Measurements from ENCODE around the gene KLHL22. TPM values are rescaled to one million over a fixed set of nuclear protein-coding genes. Genes with fewer than 3 reads are reported as not detected.

Gene KLHL22
- polyA plus RNA-seq, 4 donors, result 5.9 to 15.1 (median 8.6) TPM

DNA sequence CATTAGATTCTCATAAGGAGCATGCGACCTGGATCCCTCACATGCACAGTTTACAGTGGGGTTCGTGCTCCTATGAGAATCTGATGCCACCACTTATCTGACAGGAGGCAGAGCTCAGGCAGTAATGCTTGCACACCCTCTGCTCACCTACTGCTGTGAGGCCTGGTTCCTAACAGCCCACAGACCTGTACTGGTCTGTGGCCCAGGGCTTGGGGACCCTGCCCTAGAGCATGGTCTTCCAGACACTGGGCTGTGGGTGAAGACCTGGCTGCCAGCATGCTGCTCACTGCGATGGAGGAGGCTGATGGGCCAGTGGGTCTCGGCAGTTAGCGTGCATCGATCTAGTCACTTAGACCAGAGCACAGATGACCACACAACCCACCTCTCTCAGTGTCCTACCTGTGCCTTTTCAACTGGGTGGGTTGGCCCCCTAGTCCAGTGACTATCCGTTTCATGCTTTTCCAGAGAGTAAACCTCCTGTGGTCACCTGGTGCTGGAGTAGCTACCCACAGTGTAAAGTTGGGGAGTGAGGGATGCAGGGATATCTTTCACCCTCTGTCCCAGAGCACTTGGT is 32.9 kb upstream of the KLHL22 start:
- no peak for DNase-seq
- Histone ChIP-seq H3K4me1 (ENCODE audit: control insufficient read depth in 3 of 3, insufficient read depth in 2 of 3, low read depth in 1 of 3, low read length in 2 of 3) (peaks cover 5 to 32% (median 21%) of the 10 kb centered on the region in 3 donors), H3K27ac (ENCODE audit: low read depth in 1 of 3, low read length in 2 of 3) (no peak overlapping the region), H3K4me3 (ENCODE audit: low read depth in 1 of 3, low read length in 3 of 3) (no peak overlapping the region), H3K36me3 (ENCODE audit: control insufficient read depth in 3 of 3, insufficient read depth in 2 of 3, low read depth in 1 of 3, low read length in 3 of 3) (peaks cover 0 to 74% (median 6%) of the 10 kb centered on the region in 3 donors), H3K9me3 (ENCODE audit: control insufficient read depth in 2 of 2, insufficient read depth in 1 of 2, low read depth in 1 of 2, low read length in 1 of 2) (no peaks in the 10 kb centered on the region), H3K27me3 (ENCODE audit: control insufficient read depth in 3 of 3, insufficient read depth in 3 of 3, low read length in 3 of 3) (no peaks in the 10 kb centered on the region)
- WGBS, 3 donors, result 94 to 96% (median 96%) methylated on average over 7 of the region's 7 CpGs
- no peak for FAIRE-seq

DNA sequence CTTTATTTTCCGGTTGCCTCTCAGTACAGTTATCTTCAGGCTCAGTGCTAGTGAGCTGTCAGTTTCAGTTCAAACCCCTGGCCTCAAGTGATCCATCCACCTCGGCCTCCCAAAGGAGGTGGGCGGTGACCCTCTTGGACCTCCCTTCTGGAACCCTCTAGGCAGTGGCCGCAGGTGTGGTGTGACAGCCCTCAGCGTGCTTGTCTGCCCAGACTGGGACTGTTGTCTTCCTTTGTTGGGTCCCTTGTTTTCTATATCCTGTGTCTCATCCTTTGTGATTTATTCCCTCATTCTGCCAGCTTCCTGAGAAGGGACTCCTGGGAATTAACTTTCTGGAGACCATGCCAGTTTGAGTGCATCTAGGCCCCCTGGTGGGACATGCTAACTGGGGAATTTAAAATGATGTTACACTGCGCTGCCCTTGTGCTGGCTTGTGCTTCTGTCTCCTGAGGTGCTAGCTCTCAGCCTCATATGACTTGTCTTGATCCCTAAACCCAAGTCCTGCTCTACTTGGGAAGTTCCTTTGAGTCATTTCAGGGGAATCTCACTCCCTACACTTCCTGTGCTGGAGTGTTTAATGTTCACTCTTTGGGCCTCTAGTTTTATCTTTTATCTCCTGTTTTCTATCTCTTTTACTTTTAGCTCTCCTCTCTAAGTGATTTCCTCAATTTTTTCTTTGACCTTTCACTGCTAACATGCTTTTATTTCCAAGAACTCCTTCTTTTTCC is 31.2 kb upstream of the KLHL22 start:
- DNase-seq (no peak), FAIRE-seq (no peak)
- Histone ChIP-seq H3K27ac (ENCODE audit: low read depth in 1 of 3, low read length in 2 of 3) (peak overlapping the region in 1 of 3 donors; percentile 14), H3K27me3 (ENCODE audit: control insufficient read depth in 3 of 3, insufficient read depth in 3 of 3, low read length in 3 of 3) (no peaks in the 10 kb centered on the region), H3K9me3 (ENCODE audit: control insufficient read depth in 2 of 2, insufficient read depth in 1 of 2, low read depth in 1 of 2, low read length in 1 of 2) (no peaks in the 10 kb centered on the region), H3K4me3 (ENCODE audit: low read depth in 1 of 3, low read length in 3 of 3) (no peak overlapping the region), H3K36me3 (ENCODE audit: control insufficient read depth in 3 of 3, insufficient read depth in 2 of 3, low read depth in 1 of 3, low read length in 3 of 3) (peaks cover 0 to 63% (median 8%) of the 10 kb centered on the region in 3 donors), H3K4me1 (ENCODE audit: control insufficient read depth in 3 of 3, insufficient read depth in 2 of 3, low read depth in 1 of 3, low read length in 2 of 3) (peaks cover 3 to 26% (median 14%) of the 10 kb centered on the region in 3 donors)
- 78 to 92% (median 86%) methylated on average over 6 of the region's 6 CpGs for WGBS, 3 donors

DNA sequence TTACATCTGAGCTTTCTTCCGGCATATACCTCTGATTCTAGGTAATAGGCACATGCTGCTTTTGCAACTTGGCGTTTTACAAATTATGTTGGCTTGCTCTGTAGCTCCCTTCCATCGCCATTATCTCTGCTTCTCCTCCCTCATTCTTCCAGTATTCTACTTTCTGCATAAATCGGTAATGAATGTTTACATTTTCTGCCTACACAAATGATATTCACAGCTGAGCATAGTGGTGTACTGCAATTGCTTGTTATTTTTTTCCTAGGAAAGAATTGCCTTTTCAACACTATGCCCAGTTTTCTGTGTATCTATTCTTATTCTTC is 30.7 kb upstream of the KLHL22 start:
- no peak overlapping the region for H3K4me3 ChIP-seq (ENCODE audit: low read depth in 1 of 3, low read length in 3 of 3)
- H3K27ac ChIP-seq (ENCODE audit: low read depth in 1 of 3, low read length in 2 of 3), result no peak overlapping the region
- FAIRE-seq (no peak), DNase-seq (no peak)
- no peaks in the 10 kb centered on the region for H3K9me3 ChIP-seq (ENCODE audit: control insufficient read depth in 2 of 2, insufficient read depth in 1 of 2, low read depth in 1 of 2, low read length in 1 of 2)
- 78 to 86% (median 85%) methylated on average over 4 of the region's 4 CpGs for WGBS, 3 donors
- no peaks in the 10 kb centered on the region for H3K27me3 ChIP-seq (ENCODE audit: control insufficient read depth in 3 of 3, insufficient read depth in 3 of 3, low read length in 3 of 3)
- peaks cover 3 to 21% (median 10%) of the 10 kb centered on the region in 3 donors for H3K4me1 ChIP-seq (ENCODE audit: control insufficient read depth in 3 of 3, insufficient read depth in 2 of 3, low read depth in 1 of 3, low read length in 2 of 3)
- H3K36me3 ChIP-seq (ENCODE audit: control insufficient read depth in 3 of 3, insufficient read depth in 2 of 3, low read depth in 1 of 3, low read length in 3 of 3), result peaks cover 0 to 58% (median 8%) of the 10 kb centered on the region in 3 donors

GRCh38 chr22:20525048-20525447 is 29.5 kb upstream of the KLHL22 start:
- H3K27me3 ChIP-seq (ENCODE audit: control insufficient read depth in 3 of 3, insufficient read depth in 3 of 3, low read length in 3 of 3), result no peaks in the 10 kb centered on the region
- FAIRE-seq (no peak), DNase-seq (no peak)
- H3K4me1 ChIP-seq (ENCODE audit: control insufficient read depth in 3 of 3, insufficient read depth in 2 of 3, low read depth in 1 of 3, low read length in 2 of 3), result peaks cover 3 to 9% (median 5%) of the 10 kb centered on the region in 3 donors
- no peaks in the 10 kb centered on the region for H3K9me3 ChIP-seq (ENCODE audit: control insufficient read depth in 2 of 2, insufficient read depth in 1 of 2, low read depth in 1 of 2, low read length in 1 of 2)
- WGBS, 3 donors, result 96 to 98% (median 97%) methylated on average over 7 of the region's 7 CpGs
- peaks cover 3 to 54% (median 8%) of the 10 kb centered on the region in 3 donors for H3K36me3 ChIP-seq (ENCODE audit: control insufficient read depth in 3 of 3, insufficient read depth in 2 of 3, low read depth in 1 of 3, low read length in 3 of 3)
- H3K4me3 ChIP-seq (ENCODE audit: low read depth in 1 of 3, low read length in 3 of 3), result no peak overlapping the region
- no peak overlapping the region for H3K27ac ChIP-seq (ENCODE audit: low read depth in 1 of 3, low read length in 2 of 3)

GRCh38 chr22:20524004-20524481 is 28.4 kb upstream of the KLHL22 start:
- Histone ChIP-seq H3K4me1 (ENCODE audit: control insufficient read depth in 3 of 3, insufficient read depth in 2 of 3, low read depth in 1 of 3, low read length in 2 of 3) (peaks cover 3 to 8% (median 5%) of the 10 kb centered on the region in 3 donors), H3K9me3 (ENCODE audit: control insufficient read depth in 2 of 2, insufficient read depth in 1 of 2, low read depth in 1 of 2, low read length in 1 of 2) (no peaks in the 10 kb centered on the region), H3K27me3 (ENCODE audit: control insufficient read depth in 3 of 3, insufficient read depth in 3 of 3, low read length in 3 of 3) (no peaks in the 10 kb centered on the region), H3K36me3 (ENCODE audit: control insufficient read depth in 3 of 3, insufficient read depth in 2 of 3, low read depth in 1 of 3, low read length in 3 of 3) (peaks cover 3 to 62% (median 8%) of the 10 kb centered on the region in 3 donors), H3K4me3 (ENCODE audit: low read depth in 1 of 3, low read length in 3 of 3) (no peak overlapping the region), H3K27ac (ENCODE audit: low read depth in 1 of 3, low read length in 2 of 3) (no peak overlapping the region)
- FAIRE-seq, result no peak
- WGBS, 3 donors, result 0 to 6% (median 2%) methylated on average over 1 of the region's 1 CpG
- no peak for DNase-seq

GRCh38 chr22:20523086-20523983 is 27.7 kb upstream of the KLHL22 start:
- WGBS, 3 donors, result 45 to 53% (median 48%) methylated on average over 7 of the region's 7 CpGs
- no peak for FAIRE-seq
- Histone ChIP-seq H3K4me3 (ENCODE audit: low read depth in 1 of 3, low read length in 3 of 3) (no peak overlapping the region), H3K27me3 (ENCODE audit: control insufficient read depth in 3 of 3, insufficient read depth in 3 of 3, low read length in 3 of 3) (no peaks in the 10 kb centered on the region), H3K36me3 (ENCODE audit: control insufficient read depth in 3 of 3, insufficient read depth in 2 of 3, low read depth in 1 of 3, low read length in 3 of 3) (peaks cover 3 to 61% (median 5%) of the 10 kb centered on the region in 3 donors), H3K27ac (ENCODE audit: low read depth in 1 of 3, low read length in 2 of 3) (peak overlapping the region in 1 of 3 donors; percentile 48), H3K4me1 (ENCODE audit: control insufficient read depth in 3 of 3, insufficient read depth in 2 of 3, low read depth in 1 of 3, low read length in 2 of 3) (peaks cover 3 to 8% (median 5%) of the 10 kb centered on the region in 3 donors), H3K9me3 (ENCODE audit: control insufficient read depth in 2 of 2, insufficient read depth in 1 of 2, low read depth in 1 of 2, low read length in 1 of 2) (no peaks in the 10 kb centered on the region)
- DNase-seq, result no peak

GRCh38 chr22:20522134-20523004 is 26.8 kb upstream of the KLHL22 start:
- peaks cover 3 to 8% (median 5%) of the 10 kb centered on the region in 3 donors for H3K4me1 ChIP-seq (ENCODE audit: control insufficient read depth in 3 of 3, insufficient read depth in 2 of 3, low read depth in 1 of 3, low read length in 2 of 3)
- no peak overlapping the region for H3K4me3 ChIP-seq (ENCODE audit: low read depth in 1 of 3, low read length in 3 of 3)
- H3K27me3 ChIP-seq (ENCODE audit: control insufficient read depth in 3 of 3, insufficient read depth in 3 of 3, low read length in 3 of 3), result no peaks in the 10 kb centered on the region
- H3K36me3 ChIP-seq (ENCODE audit: control insufficient read depth in 3 of 3, insufficient read depth in 2 of 3, low read depth in 1 of 3, low read length in 3 of 3), result peaks cover 3 to 61% (median 5%) of the 10 kb centered on the region in 3 donors
- no peak for DNase-seq
- H3K27ac ChIP-seq (ENCODE audit: low read depth in 1 of 3, low read length in 2 of 3), result no peak overlapping the region
- 80 to 91% (median 85%) methylated on average over 11 of the region's 11 CpGs for WGBS, 3 donors
- FAIRE-seq, result no peak
- H3K9me3 ChIP-seq (ENCODE audit: control insufficient read depth in 2 of 2, insufficient read depth in 1 of 2, low read depth in 1 of 2, low read length in 1 of 2), result no peaks in the 10 kb centered on the region

All from small intestine (tissue), 7 donors.